Endodermal cell (in vitro differentiated cells): ENCODE results near the gene PPDPF. TPM values are rescaled to one million over a fixed set of nuclear protein-coding genes. Genes with fewer than 3 reads are reported as not detected.

Experiments used
- DNase-seq: peaks from one replicate; pipeline ENCODE4 v3.0.0-alpha.2; 2017
- H3K27ac ChIP-seq: 2 replicates; pipeline ENCODE4 v1.5.1; 2013; ENCODE audit warnings: mild to moderate bottlenecking, low read depth, low read length, moderate library complexity
- H3K27me3 ChIP-seq: 2 replicates; pipeline ENCODE4 v1.6.1; 2013; ENCODE audit warnings: mild to moderate bottlenecking, low read length, moderate library complexity; ENCODE audit not compliant: insufficient read depth, control insufficient read depth, poor library complexity, severe bottlenecking
- H3K36me3 ChIP-seq: 2 replicates; pipeline ENCODE4 v1.7.0; 2013; ENCODE audit warnings: mild to moderate bottlenecking, low read length, moderate library complexity; ENCODE audit not compliant: control insufficient read depth, insufficient read depth
- H3K4me1 ChIP-seq: one replicate; pipeline ENCODE4 v1.7.0; 2013; ENCODE audit warnings: low read length; ENCODE audit not compliant: control insufficient read depth, insufficient read depth
- H3K4me3 ChIP-seq: 2 replicates; pipeline ENCODE4 v1.5.1; 2013; ENCODE audit warnings: mild to moderate bottlenecking, low read length, moderate library complexity
- H3K9ac ChIP-seq: 2 replicates; pipeline ENCODE4 v1.6.1; 2013; ENCODE audit warnings: mild to moderate bottlenecking, low read length, moderate library complexity; ENCODE audit not compliant: poor library complexity, severe bottlenecking; ENCODE audit errors: extremely low read depth
- H3K9me3 ChIP-seq: 2 replicates; pipeline ENCODE4 v1.6.1; 2013; ENCODE audit warnings: mild to moderate bottlenecking, low read length, moderate library complexity; ENCODE audit not compliant: control insufficient read depth
- H3K27ac Mint-ChIP-seq: 2 replicates; pipeline ENCODE4 v1.8.0; 2020; ENCODE audit warnings: mixed read lengths
- H3K27me3 Mint-ChIP-seq: 2 replicates; pipeline ENCODE4 v1.8.0; 2021; ENCODE audit warnings: mild to moderate bottlenecking, mixed read lengths; ENCODE audit not compliant: insufficient read depth
- H3K36me3 Mint-ChIP-seq: 2 replicates; pipeline ENCODE4 v1.8.0; 2020; ENCODE audit warnings: low read depth, mixed read lengths
- H3K4me1 Mint-ChIP-seq: 2 replicates; pipeline ENCODE4 v1.8.0; 2020; ENCODE audit warnings: mixed read lengths
- H3K4me3 Mint-ChIP-seq: 2 replicates; pipeline ENCODE4 v1.8.0; 2020; ENCODE audit warnings: mild to moderate bottlenecking, moderate library complexity, mixed read lengths
- H3K9me3 Mint-ChIP-seq: 2 replicates; pipeline ENCODE4 v1.8.0; 2020; ENCODE audit warnings: mild to moderate bottlenecking, mixed read lengths
- CTCF ChIP-seq: fragments of 200-600 bp; sonication (generic); conservative IDR thresholded peaks from 2 replicates; pipeline ENCODE4 v1.5.0; 2021; ENCODE audit warnings: antibody characterized with exemption, mild to moderate bottlenecking
- WGBS, 2 experiments: methylation state at CpG; one replicate each; pipeline versions ENCODE4 v1.1.5 to v1.1.7; 2013; ENCODE audit warnings: missing lambda C conversion rate in 2 of 2, mixed read lengths in 1 of 2; ENCODE audit not compliant: insufficient coverage in 1 of 2, insufficient read length in 1 of 2; 5-methylcytosine and 5-hydroxymethylcytosine counted together
- total RNA-seq, 2 donors: library from RNA; stranded (reverse); fragmentation: NEBNext Ultra II Directional in 1 of 2; extraction: Animal tissue kit (Norgen Biotek cat#: 25700) in 1 of 2; gene quantifications; 2 replicates in 1 of 2; 3 replicates in 1 of 2; pipeline ENCODE4 v1.2.1, GENCODE V29; 2021

The PPDPF gene
- total RNA-seq, 2 donors from 2014 or later: 247 to 296 TPM

- H3K9me3 ChIP-seq: peaks cover 12% of the 10 kb centered on the region
- Mint-ChIP-seq H3K4me3 (peak overlapping the region; percentile 86), H3K27me3 (peaks cover 8% of the 10 kb centered on the region), H3K9me3 (peaks cover 7% of the 10 kb centered on the region), H3K4me1 (peaks cover 2% of the 10 kb centered on the region), H3K27ac (peak overlapping the region; percentile 80), H3K36me3 (peaks cover 20% of the 10 kb centered on the region)
- H3K4me3 ChIP-seq: peak overlapping the region; percentile 92
- peaks cover 20% of the 10 kb centered on the region for H3K36me3 ChIP-seq
- DNase-seq: peak; percentile 76
- peak overlapping the region; percentile 81 for H3K27ac ChIP-seq
- TF ChIP-seq CTCF: no peak
- H3K27me3 ChIP-seq: peaks cover 5% of the 10 kb centered on the region
- H3K4me1 ChIP-seq: no peaks in the 10 kb centered on the region
- peak overlapping the region; percentile 90 for H3K9ac ChIP-seq
- WGBS, 2 experiments: 20 to 22% methylated on average over 7 to 16 of the region's 23 CpGs
Observed at GRCh38 chr20:63521602-63522001, 1.0 kb downstream of the PPDPF start.

GRCh38 chr20:63522091-63522868 lies 1.7 kb downstream of the PPDPF start:
- no peak overlapping the region for H3K9ac ChIP-seq
- no peak overlapping the region for H3K27ac Mint-ChIP-seq
- H3K4me1 ChIP-seq: no peaks in the 10 kb centered on the region
- peaks cover 8% of the 10 kb centered on the region for H3K27me3 Mint-ChIP-seq
- H3K9me3 Mint-ChIP-seq: peaks cover 7% of the 10 kb centered on the region
- peak overlapping the region; percentile 66 for H3K4me3 ChIP-seq
- TF ChIP-seq CTCF: no peak
- H3K36me3 Mint-ChIP-seq: peaks cover 19% of the 10 kb centered on the region
- peak overlapping the region; percentile 86 for H3K4me3 Mint-ChIP-seq
- peaks cover 2% of the 10 kb centered on the region for H3K4me1 Mint-ChIP-seq
- H3K36me3 ChIP-seq: peaks cover 20% of the 10 kb centered on the region
- WGBS, 2 experiments: 87 to 91% methylated on average over 6 to 13 of the region's 13 CpGs
- H3K27ac ChIP-seq: no peak overlapping the region
- DNase-seq: peak; percentile 28
- H3K27me3 ChIP-seq: peaks cover 5% of the 10 kb centered on the region
- peaks cover 12% of the 10 kb centered on the region for H3K9me3 ChIP-seq

GRCh38 chr20:63522981-63523611 lies 2.5 kb downstream of the PPDPF start:
- Mint-ChIP-seq H3K27me3 (peaks cover 8% of the 10 kb centered on the region), H3K9me3 (peaks cover 7% of the 10 kb centered on the region), H3K4me1 (peaks cover 2% of the 10 kb centered on the region), H3K4me3 (peak overlapping the region; percentile 86), H3K36me3 (peaks cover 19% of the 10 kb centered on the region), H3K27ac (no peak overlapping the region)
- TF ChIP-seq CTCF: no peak
- H3K27me3 ChIP-seq: peaks cover 5% of the 10 kb centered on the region
- no peak overlapping the region for H3K27ac ChIP-seq
- peaks cover 12% of the 10 kb centered on the region for H3K9me3 ChIP-seq
- no peak overlapping the region for H3K9ac ChIP-seq
- 98 to 100% methylated on average over 4 to 11 of the region's 11 CpGs for WGBS, 2 experiments
- no peak overlapping the region for H3K4me3 ChIP-seq
- DNase-seq: peak; percentile 37
- H3K4me1 ChIP-seq: no peaks in the 10 kb centered on the region
- peaks cover 20% of the 10 kb centered on the region for H3K36me3 ChIP-seq
